BJ (cell line): ENCODE results near the gene CORO1A. TPM values are rescaled to one million over a fixed set of nuclear protein-coding genes. Genes with fewer than 3 reads are reported as not detected.
"Not testable (repeated sequence)": the region's sequence is repeated elsewhere in the genome, so short reads cannot be mapped to it uniquely, and the experiment has no call there.

Source experiments
- CTCF ChIA-PET: fragments of 350-600 bp; formaldehyde crosslinking; extraction: SDS; loops from one replicate; lab custom pipeline; 2021; ENCODE audit warnings: antibody characterized with exemption, inconsistent platforms; lab: Yijun Ruan, JAX
- POLR2A ChIA-PET: fragments of 300-600 bp; sonication (Branson Sonifier 250); formaldehyde crosslinking; extraction: SDS; loops from one replicate; lab custom pipeline; 2021; ENCODE audit warnings: antibody characterized with exemption; lab: Charles Lee
- DNase-seq: peaks from one replicate; pipeline ENCODE4 v3.0.0-alpha.2; 2011; ENCODE audit warnings: low read depth
- H3K27me3 ChIP-seq: 2 replicates; pipeline ENCODE4 v1.6.0; 2011; ENCODE audit warnings: low read length; ENCODE audit not compliant: control insufficient read depth, insufficient read depth
- H3K36me3 ChIP-seq: 2 replicates; pipeline ENCODE4 v1.5.1; 2011; ENCODE audit warnings: low read length; ENCODE audit not compliant: control insufficient read depth, insufficient read depth
- H3K4me3 ChIP-seq: 2 replicates; pipeline ENCODE4 v1.5.1; 2011; ENCODE audit warnings: low read depth, mild to moderate bottlenecking, control low read depth, low read length
- polyA plus RNA-seq: library from polyadenylated mRNA; depleted of rRNA; stranded (reverse); fragments of >200 nt; gene quantifications from 2 replicates; pipeline ENCODE4 v1.2.3, GENCODE V29; 2011
- TF ChIP-seq, protein P1 (sequence below): IDR thresholded peaks from 2 replicates; pipeline ENCODE4 v1.5.1; 2011; ENCODE audit warnings: low read depth, mild to moderate bottlenecking, control low read depth, inconsistent platforms, low read length, moderate library complexity; ENCODE audit not compliant: insufficient read depth

The CORO1A gene
- polyA plus RNA-seq, 1 experiment: 2.6 TPM

DNA sequence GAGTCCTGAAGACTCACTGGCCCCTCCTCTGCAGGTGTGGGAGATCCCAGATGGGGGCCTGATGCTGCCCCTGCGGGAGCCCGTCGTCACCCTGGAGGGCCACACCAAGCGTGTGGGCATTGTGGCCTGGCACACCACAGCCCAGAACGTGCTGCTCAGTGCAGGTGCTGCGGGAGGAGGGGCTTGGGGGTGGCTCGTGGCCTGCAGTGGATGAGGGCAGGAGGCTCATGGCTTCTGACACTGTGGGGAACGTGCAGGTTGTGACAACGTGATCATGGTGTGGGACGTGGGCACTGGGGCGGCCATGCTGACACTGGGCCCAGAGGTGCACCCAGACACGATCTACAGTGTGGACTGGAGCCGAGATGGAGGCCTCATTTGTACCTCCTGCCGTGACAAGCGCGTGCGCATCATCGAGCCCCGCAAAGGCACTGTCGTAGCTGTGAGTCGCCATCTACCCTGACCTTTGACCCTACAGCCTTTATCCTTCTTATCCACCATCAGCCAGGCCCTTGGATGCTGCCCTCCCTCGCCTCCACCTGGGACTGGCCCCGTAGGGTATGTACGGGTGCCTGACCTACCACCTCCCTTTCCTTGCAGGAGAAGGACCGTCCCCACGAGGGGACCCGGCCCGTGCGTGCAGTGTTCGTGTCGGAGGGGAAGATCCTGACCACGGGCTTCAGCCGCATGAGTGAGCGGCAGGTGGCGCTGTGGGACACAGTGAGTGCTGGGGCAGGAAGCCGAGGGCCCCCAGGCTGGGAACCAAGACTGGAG, 3.6 kb downstream of the CORO1A start:
- CTCF ChIA-PET: no interaction called here
- no peak for DNase-seq

GRCh38 chr16:30187556-30187865, 4.1 kb downstream of the CORO1A start:
- H3K36me3 ChIP-seq: peaks cover 2% of the 10 kb centered on the region; the same call in 1 of the 2 replicates
- no peaks in the 10 kb centered on the region for H3K27me3 ChIP-seq
- POLR2A ChIA-PET: no interaction called here
- CTCF ChIA-PET: no interaction called here
- DNase-seq: no peak
- H3K4me3 ChIP-seq: no peak overlapping the region
- TF ChIP-seq, protein P1, sequence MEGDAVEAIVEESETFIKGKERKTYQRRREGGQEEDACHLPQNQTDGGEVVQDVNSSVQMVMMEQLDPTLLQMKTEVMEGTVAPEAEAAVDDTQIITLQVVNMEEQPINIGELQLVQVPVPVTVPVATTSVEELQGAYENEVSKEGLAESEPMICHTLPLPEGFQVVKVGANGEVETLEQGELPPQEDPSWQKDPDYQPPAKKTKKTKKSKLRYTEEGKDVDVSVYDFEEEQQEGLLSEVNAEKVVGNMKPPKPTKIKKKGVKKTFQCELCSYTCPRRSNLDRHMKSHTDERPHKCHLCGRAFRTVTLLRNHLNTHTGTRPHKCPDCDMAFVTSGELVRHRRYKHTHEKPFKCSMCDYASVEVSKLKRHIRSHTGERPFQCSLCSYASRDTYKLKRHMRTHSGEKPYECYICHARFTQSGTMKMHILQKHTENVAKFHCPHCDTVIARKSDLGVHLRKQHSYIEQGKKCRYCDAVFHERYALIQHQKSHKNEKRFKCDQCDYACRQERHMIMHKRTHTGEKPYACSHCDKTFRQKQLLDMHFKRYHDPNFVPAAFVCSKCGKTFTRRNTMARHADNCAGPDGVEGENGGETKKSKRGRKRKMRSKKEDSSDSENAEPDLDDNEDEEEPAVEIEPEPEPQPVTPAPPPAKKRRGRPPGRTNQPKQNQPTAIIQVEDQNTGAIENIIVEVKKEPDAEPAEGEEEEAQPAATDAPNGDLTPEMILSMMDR: no peak

More for the DNA sequence above, 3.6 kb downstream of the CORO1A start:
- Histone ChIP-seq H3K36me3 (peaks cover 2% of the 10 kb centered on the region; the same call in 1 of the 2 replicates), H3K4me3 (no peak overlapping the region), H3K27me3 (no peaks in the 10 kb centered on the region)
- POLR2A ChIA-PET: no interaction called here
- TF ChIP-seq, protein P1: peak; percentile 71

GRCh38 chr16:30187971-30188561, 4.7 kb downstream of the CORO1A start:
- ChIA-PET POLR2A (no interaction called here), CTCF (no interaction called here)
- TF ChIP-seq, protein P1: no peak
- H3K27me3 ChIP-seq: no peaks in the 10 kb centered on the region
- peaks cover 2% of the 10 kb centered on the region; the same call in 1 of the 2 replicates for H3K36me3 ChIP-seq
- no peak overlapping the region for H3K4me3 ChIP-seq
- DNase-seq: no peak

DNA sequence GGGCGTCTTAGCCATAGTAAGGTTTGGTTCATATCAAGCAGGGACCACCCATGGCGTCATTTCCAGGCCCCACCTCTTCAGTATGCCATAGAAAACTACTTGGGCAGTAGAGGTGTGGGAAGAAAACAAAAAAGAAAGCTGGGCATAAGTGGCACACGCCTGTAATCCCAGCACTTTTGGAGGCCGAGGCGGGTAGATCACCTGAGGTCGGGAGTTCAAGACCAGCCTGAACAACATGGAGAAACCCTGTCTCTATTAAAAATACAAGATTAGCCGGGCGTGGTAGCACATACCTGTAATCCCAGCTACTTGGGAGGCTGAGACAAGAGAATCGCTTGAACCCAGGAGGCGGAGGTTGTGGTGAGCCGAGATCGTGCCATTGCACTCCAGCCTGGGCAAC, 7.8 kb downstream of the CORO1A start:
- CTCF ChIA-PET, POLR2A ChIA-PET, DNase-seq, H3K4me3 ChIP-seq, H3K27me3 ChIP-seq, H3K36me3 ChIP-seq: not testable (repeated sequence)

DNA sequence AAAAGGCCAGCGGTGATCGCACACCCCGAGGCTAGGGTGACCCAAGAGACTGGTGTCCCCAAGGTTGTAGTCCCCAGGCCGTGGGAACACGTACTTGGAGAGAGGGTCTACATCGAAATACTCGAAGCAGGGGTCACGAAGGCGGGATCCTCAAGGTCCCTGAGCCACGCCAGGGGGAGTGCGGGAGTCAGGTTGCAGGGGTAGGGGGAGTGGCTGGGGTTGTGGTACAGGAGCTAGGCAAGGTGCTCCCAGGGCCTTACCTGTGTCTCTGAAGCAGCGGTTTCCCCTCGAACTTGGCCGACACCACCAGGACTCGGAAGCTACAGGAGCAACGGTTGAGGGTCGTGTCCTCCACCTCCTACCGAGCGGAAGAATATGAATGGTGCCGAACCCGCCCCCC, 9.7 kb downstream of the CORO1A start:
- H3K36me3 ChIP-seq, H3K4me3 ChIP-seq, POLR2A ChIA-PET, H3K27me3 ChIP-seq, CTCF ChIA-PET, DNase-seq: not testable (repeated sequence)

GRCh38 chr16:30193615-30194014, 10.2 kb downstream of the CORO1A start, which contains the start of the genes BOLA2B and SLX1A:
TSS of gene BOLA2B (minus strand) at chr16:30193666. CDS start at chr16:30193595, 71 bp downstream.
TSS of gene SLX1A (plus strand) at chr16:30193875. CDS start at chr16:30194085, 210 bp downstream.
- CTCF ChIA-PET, POLR2A ChIA-PET, DNase-seq, H3K36me3 ChIP-seq, H3K27me3 ChIP-seq: not testable (repeated sequence)
- peak within 1 kb of the TSS; percentile 49 for H3K4me3 ChIP-seq

DNA sequence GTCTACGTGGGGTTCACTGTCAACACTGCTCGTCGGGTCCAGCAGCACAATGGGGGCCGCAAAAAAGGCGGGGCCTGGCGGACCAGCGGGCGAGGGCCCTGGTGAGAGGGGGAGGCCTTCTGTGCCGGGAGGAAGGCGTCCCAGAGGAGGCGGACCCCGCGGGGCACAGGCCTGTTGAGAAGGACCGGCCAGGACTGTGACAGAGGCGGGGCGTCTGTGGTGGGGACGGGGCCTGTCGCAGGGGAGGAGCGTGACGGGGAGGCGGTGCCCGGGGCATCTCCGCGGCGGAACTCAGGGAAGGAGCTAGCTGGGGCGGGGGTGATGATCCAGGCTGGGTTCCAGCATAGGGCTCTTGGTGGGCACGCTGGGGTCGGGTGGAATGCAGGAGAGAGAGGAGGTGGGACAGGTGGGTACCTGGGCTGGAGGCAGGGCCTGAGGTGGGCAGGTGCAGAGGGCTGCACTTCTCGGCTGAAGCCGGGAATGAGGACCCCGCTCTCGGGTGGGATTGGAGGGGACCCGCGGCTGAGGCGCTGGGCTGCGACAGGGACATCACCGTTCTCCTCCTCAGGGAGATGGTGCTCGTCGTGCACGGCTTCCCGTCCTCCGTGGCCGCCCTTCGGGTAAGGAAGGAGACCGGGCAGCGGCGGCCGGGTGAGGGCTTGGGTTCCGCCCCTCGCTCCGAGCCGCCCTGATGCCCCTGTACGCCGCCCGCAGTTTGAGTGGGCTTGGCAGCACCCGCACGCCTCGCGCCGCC, 10.9 kb downstream of the CORO1A start:
- H3K4me3 ChIP-seq: peak overlapping the region; percentile 49
- DNase-seq, H3K27me3 ChIP-seq, POLR2A ChIA-PET, CTCF ChIA-PET, H3K36me3 ChIP-seq: not testable (repeated sequence)

DNA sequence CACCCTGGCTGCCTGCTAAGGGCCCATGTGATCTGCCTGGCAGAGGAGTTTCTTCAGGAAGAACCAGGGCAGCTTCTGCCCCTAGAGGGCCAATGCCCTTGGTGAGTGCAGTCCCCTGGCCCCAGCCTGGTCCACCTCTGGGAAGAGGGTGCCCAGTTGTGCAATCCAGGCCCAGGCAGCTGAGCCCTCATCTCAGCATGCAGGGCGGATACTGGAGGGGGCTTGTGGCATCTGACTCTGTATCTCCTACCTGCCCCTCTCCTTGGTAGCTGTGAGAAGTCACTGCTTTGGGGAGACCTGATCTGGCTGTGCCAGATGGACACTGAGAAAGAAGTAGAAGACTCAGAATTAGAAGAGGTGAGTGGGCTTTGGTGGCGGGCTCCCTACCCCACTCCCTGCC, 13.6 kb downstream of the CORO1A start:
- POLR2A ChIA-PET, H3K36me3 ChIP-seq, H3K27me3 ChIP-seq, H3K4me3 ChIP-seq, DNase-seq, CTCF ChIA-PET: not testable (repeated sequence)

DNA sequence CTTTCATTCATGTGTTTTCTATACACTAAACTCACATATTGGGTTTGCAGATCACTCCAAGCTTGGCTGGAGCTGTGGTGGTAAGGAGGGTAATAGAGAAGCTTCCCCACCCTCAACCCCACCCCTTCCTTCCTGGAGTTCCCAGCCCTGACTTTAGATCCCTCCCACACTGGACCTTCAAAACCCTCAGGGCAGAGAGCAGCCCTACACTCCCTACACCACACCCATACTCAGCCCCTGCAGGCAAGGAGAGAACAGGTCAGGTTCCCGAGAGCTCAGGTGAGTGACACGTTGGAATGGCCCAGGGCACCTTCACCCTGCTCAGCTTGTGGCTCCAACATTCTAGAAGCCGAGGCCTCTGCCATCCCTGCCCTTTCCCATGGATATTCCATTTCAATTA, 15.6 kb downstream of the CORO1A start, which contains the start of gene SULT1A3:
TSS of gene SULT1A3 (plus strand) at position 207 of the 400 bp plus-strand sequence. CDS start 1,474 bp downstream, outside the sequence.
- POLR2A ChIA-PET: not testable (repeated sequence)

More for the DNA sequence above, 15.6 kb downstream of the CORO1A start, which contains the start of gene SULT1A3:
- H3K36me3 ChIP-seq, H3K4me3 ChIP-seq, CTCF ChIA-PET, H3K27me3 ChIP-seq, DNase-seq: not testable (repeated sequence)
